K562 (cell line): Measurements from ENCODE around the gene MATN1. TPM values are rescaled to one million over a fixed set of nuclear protein-coding genes. Genes with fewer than 3 reads are reported as not detected.

Experiments used
- BHLHE40 ChIP-seq: IDR thresholded peaks from 2 replicates; pipeline ENCODE4 v1.6.1; 2011; ENCODE audit warnings: low read length, improper control_type of control experiment
- BMI1 ChIP-seq: fragments of 150-350 bp; IDR thresholded peaks from 2 replicates; pipeline ENCODE4 v1.6.1; 2014; ENCODE audit warnings: low read length
- CTCF ChIP-seq, 3 experiments: IDR thresholded peaks in 2 of 3; conservative IDR thresholded peaks in 1 of 3; 2 replicates each; pipeline ENCODE4 v1.5.1; 2011 to 2012; ENCODE audit warnings: low read length in 3 of 3, mild to moderate bottlenecking in 3 of 3, control low read depth in 2 of 3, improper control_type of control experiment in 1 of 3, inconsistent platforms in 1 of 3, low read depth in 1 of 3, mixed read lengths in 1 of 3, moderate library complexity in 1 of 3; ENCODE audit not compliant: insufficient read depth in 2 of 3
- CXXC5 ChIP-seq: fragments of 250-450 bp; sonication (Bioruptor Pico); IDR thresholded peaks from 2 replicates; pipeline ENCODE4 v1.8.0; 2022; ENCODE audit warnings: inconsistent platforms, mild to moderate bottlenecking, moderate library complexity
- E2F3 ChIP-seq: fragments of 250-450 bp; sonication (Bioruptor Pico); IDR thresholded peaks from 2 replicates; pipeline ENCODE4 v1.4.0; 2020; ENCODE audit warnings: mild to moderate bottlenecking
- EHMT2 ChIP-seq: fragments of 450-650 bp; IDR thresholded peaks from 2 replicates; pipeline ENCODE4 v1.6.1; 2018; ENCODE audit warnings: antibody characterized with exemption
- JUNB ChIP-seq: fragments of 450-650 bp; formaldehyde crosslinking; conservative IDR thresholded peaks from 2 replicates; pipeline ENCODE4 v1.4.0; 2020; ENCODE audit warnings: mild to moderate bottlenecking
- KAT7 ChIP-seq: sonication (generic); formaldehyde crosslinking; IDR thresholded peaks from 2 replicates; pipeline ENCODE4 v1.8.0; 2022; ENCODE audit warnings: missing genetic modification reagents, mild to moderate bottlenecking, borderline replicate concordance
- KLF6 ChIP-seq: fragments of 250-450 bp; sonication (Bioruptor Pico); IDR thresholded peaks from 2 replicates; pipeline ENCODE4 v1.4.0; 2020; ENCODE audit warnings: mild to moderate bottlenecking, moderate library complexity, borderline replicate concordance
- LCOR ChIP-seq: sonication (generic); formaldehyde crosslinking; IDR thresholded peaks from 2 replicates; pipeline ENCODE4 v1.8.0; 2022; ENCODE audit warnings: mild to moderate bottlenecking, missing genetic modification reagents
- NCOA4 ChIP-seq: fragments of 450-650 bp; IDR thresholded peaks from 2 replicates; pipeline ENCODE4 v1.6.1; 2018; ENCODE audit warnings: mild to moderate bottlenecking; ENCODE audit not compliant: partially characterized antibody
- PBX2 ChIP-seq, 2 experiments: IDR thresholded peaks in 1 of 2; conservative IDR thresholded peaks in 1 of 2; 2 replicates each; pipeline ENCODE4 v1.6.1; 2016; ENCODE audit warnings: low read depth in 2 of 2, mild to moderate bottlenecking in 1 of 2, missing compliant biosample characterization in 1 of 2, missing genetic modification characterization in 1 of 2, moderate library complexity in 1 of 2
- THAP7 ChIP-seq: fragments of 250-450 bp; sonication (Bioruptor Pico); IDR thresholded peaks from 2 replicates; pipeline ENCODE4 v1.5.0; 2021
- TSC22D4 ChIP-seq: fragments of 450-650 bp; IDR thresholded peaks from 2 replicates; pipeline ENCODE4 v1.6.1; 2016; ENCODE audit warnings: missing genetic modification characterization, missing biosample characterization, control low read depth
- USF1 ChIP-seq: sonication (generic); formaldehyde crosslinking; IDR thresholded peaks from 2 replicates; pipeline ENCODE4 v1.9.0; 2022; ENCODE audit warnings: mild to moderate bottlenecking, missing genetic modification reagents
- XRCC5 ChIP-seq: fragments of 200-400 bp; formaldehyde crosslinking; IDR thresholded peaks from 2 replicates; pipeline ENCODE4 v1.6.1; 2017; ENCODE audit warnings: low read depth, mild to moderate bottlenecking, low read length
- ZNF175 ChIP-seq: fragments of 200-800 bp; sonication (Bioruptor generic); IDR thresholded peaks from 2 replicates; pipeline ENCODE4 v1.6.1; 2016; ENCODE audit warnings: low read depth, mild to moderate bottlenecking, missing genetic modification characterization, missing compliant biosample characterization
- ZNF212 ChIP-seq: fragments of 450-650 bp; formaldehyde crosslinking; IDR thresholded peaks from 2 replicates; pipeline ENCODE4 v1.4.0; 2020; ENCODE audit warnings: mild to moderate bottlenecking
- ZNF280A ChIP-seq: fragments of 450-650 bp; IDR thresholded peaks from 2 replicates; pipeline ENCODE4 v1.6.1; 2018; ENCODE audit warnings: mild to moderate bottlenecking, low read depth; ENCODE audit not compliant: partially characterized antibody
- ZNF586 ChIP-seq: fragments of 450-650 bp; formaldehyde crosslinking; conservative IDR thresholded peaks from 2 replicates; pipeline ENCODE4 v1.4.0; 2020; ENCODE audit warnings: mild to moderate bottlenecking, moderate library complexity
- ZNF707 ChIP-seq: fragments of 250-450 bp; sonication (Bioruptor Pico); conservative IDR thresholded peaks from 2 replicates; pipeline ENCODE4 v1.8.0; 2022; ENCODE audit warnings: inconsistent platforms, mild to moderate bottlenecking, moderate library complexity
- polyA plus RNA-seq, 8 experiments: library from polyadenylated mRNA; depleted of rRNA in 4 of 8; stranded (reverse) in 5 of 8; unstranded in 3 of 8; fragments of >200 nt; fragmentation: Nextera tagmentation in 2 of 8; fragmentation: Illumina TruSeq in 1 of 8; extraction: Ambion mirVana in 2 of 8; extraction: Trizol in 1 of 8; gene quantifications; 2 replicates each; pipeline versions ENCODE4 v1.2.1 to v1.2.3, GENCODE V29; 2011 to 2014; ENCODE audit warnings: inconsistent platforms in 1 of 8, missing spikeins in 1 of 8
- total RNA-seq, 7 experiments: library from RNA; depleted of rRNA in 6 of 7; stranded (reverse); fragments of >200 nt in 6 of 7; fragmentation: Illumina TruSeq in 2 of 7; extraction: Trizol in 2 of 7; gene quantifications; 2 replicates each; pipeline versions ENCODE4 v1.2.1 to v1.2.3, GENCODE V29; 2011 to 2021; ENCODE audit warnings: low replicate concordance in 1 of 7

Gene MATN1
- total and polyA plus RNA-seq, 9 of the 15 experiments (the other 6 are each of a cell fraction or from before 2014, with no cell fraction given): 0.10 to 2.3 (median 1.2) TPM

- no peak for TF ChIP-seq CTCF (IDR thresholded peaks at IDR 0.05 in 2 of 3, conservative IDR thresholded peaks at IDR 0.05 in 1 of 3; ENCODE audit: insufficient read depth in 2 of 3, low read depth in 1 of 3, low read length in 3 of 3)
- no peak for TF ChIP-seq USF1
- TF ChIP-seq TSC22D4 (tag): no peak
- no peak for TF ChIP-seq LCOR (CRISPR knock-in tag)
- no peak for TF ChIP-seq ZNF212 (CRISPR knock-in tag)
- TF ChIP-seq ZNF707 (CRISPR knock-in tag): no peak
- TF ChIP-seq E2F3: peak; percentile 64; the same call in 1 of the 2 replicates
- no peak for TF ChIP-seq PBX2 (CRISPR knock-in tag; IDR thresholded peaks at IDR 0.05; ENCODE audit: low read depth)
- TF ChIP-seq PBX2 (tag; conservative IDR thresholded peaks at IDR 0.05; ENCODE audit: low read depth): no peak
- peak; percentile 26; the same call in 1 of the 2 replicates for TF ChIP-seq CXXC5 (CRISPR knock-in tag)
- TF ChIP-seq BMI1: no peak
- no peak for TF ChIP-seq EHMT2
- TF ChIP-seq ZNF586 (CRISPR knock-in tag): 0 out of 2 replicates have a peak, but pooled peaks have one; percentile 59
- no peak for TF ChIP-seq JUNB (CRISPR knock-in tag)
- no peak for TF ChIP-seq KAT7 (CRISPR knock-in tag)
- 0 out of 2 replicates have a peak, but pooled peaks have one; percentile 9 for TF ChIP-seq THAP7 (CRISPR knock-in tag)
- no peak for TF ChIP-seq ZNF175
- no peak for TF ChIP-seq BHLHE40
- TF ChIP-seq XRCC5: no peak
- no peak for TF ChIP-seq ZNF280A
- TF ChIP-seq NCOA4: no peak
- TF ChIP-seq KLF6 (CRISPR knock-in tag): 0 out of 2 replicates have a peak, but pooled peaks have one; percentile 12
These were observed 46.8 kb upstream of the MATN1 start (continued) for GRCh38 chr1:30770150-30770549.
